SU-DHL-6 (cell line): ENCODE results near the gene SAFB.

Experiments used
- H2AFZ ChIP-seq: fragments of 200-600 bp; sonication (generic); 2 replicates; pipeline ENCODE4 v1.6.1; 2014; ENCODE audit warnings: low read depth, mild to moderate bottlenecking, moderate library complexity, mixed read lengths, antibody characterized with exemption, low read length; ENCODE audit not compliant: severe bottlenecking
- H3F3A ChIP-seq: fragments of 200-600 bp; shearing (Covaris generic); 2 replicates; pipeline ENCODE4 v1.6.0; 2016; ENCODE audit warnings: antibody characterized with exemption, mild to moderate bottlenecking; ENCODE audit not compliant: insufficient read depth
- H3K27ac ChIP-seq: fragments of 200-600 bp; sonication (generic); 2 replicates; pipeline ENCODE4 v1.5.1; 2016; ENCODE audit warnings: low read depth, mild to moderate bottlenecking, low read length, moderate library complexity, mixed read lengths
- H3K27me3 ChIP-seq: fragments of 200-600 bp; sonication (generic), shearing (Covaris generic); 2 replicates; pipeline ENCODE4 v1.6.0; 2014; ENCODE audit warnings: mild to moderate bottlenecking, low read length
- H3K36me3 ChIP-seq: fragments of 200-600 bp; sonication (generic); 2 replicates; pipeline ENCODE4 v1.6.1; 2014; ENCODE audit warnings: mild to moderate bottlenecking, low read length, mixed read lengths
- H3K4me2 ChIP-seq: fragments of 300-600, 200-600 bp; shearing (Covaris generic), sonication (generic); 2 replicates; pipeline ENCODE4 v1.6.0; 2014; ENCODE audit warnings: low read length, low read depth, mild to moderate bottlenecking; ENCODE audit not compliant: poor library complexity, severe bottlenecking
- H3K4me3 ChIP-seq: fragments of 200-600 bp; sonication (generic); 2 replicates; pipeline ENCODE4 v1.5.1; 2014; ENCODE audit warnings: antibody characterized with exemption, low read length, mild to moderate bottlenecking, mixed read lengths; ENCODE audit not compliant: insufficient read depth, poor library complexity, severe bottlenecking
- H3K79me2 ChIP-seq: fragments of 200-600 bp; sonication (generic); 2 replicates; pipeline ENCODE4 v1.6.1; 2014; ENCODE audit warnings: mild to moderate bottlenecking, low read length, moderate library complexity; ENCODE audit not compliant: insufficient read depth
- H3K9ac ChIP-seq: fragments of 200-600 bp; sonication (generic); 2 replicates; pipeline ENCODE4 v1.7.0; 2014; ENCODE audit warnings: mild to moderate bottlenecking, low read length
- H3K9me2 ChIP-seq: fragments of 200-600 bp; sonication (generic); replicated peaks from 2 replicates; pipeline ENCODE4 v1.6.1; 2014; ENCODE audit warnings: low read length; ENCODE audit not compliant: insufficient read depth
- H3K9me3 ChIP-seq: fragments of 200-600 bp; sonication (generic); 2 replicates; pipeline ENCODE4 v1.6.1; 2014; ENCODE audit warnings: low read length, mixed read lengths; ENCODE audit not compliant: insufficient read depth
- H4K20me1 ChIP-seq: fragments of 200-600 bp; sonication (generic); 2 replicates; pipeline ENCODE4 v1.6.1; 2014; ENCODE audit warnings: low read depth, mild to moderate bottlenecking, antibody characterized with exemption, low read length, moderate library complexity, mixed read lengths
- EZH2phosphoT487 ChIP-seq: fragments of 200-600 bp; sonication (generic), shearing (Covaris generic); conservative IDR thresholded peaks from 2 replicates; pipeline ENCODE4 v1.6.1; 2018; ENCODE audit warnings: mild to moderate bottlenecking, antibody characterized with exemption, low read length, moderate library complexity, mixed read lengths
- TF ChIP-seq, protein P1 (sequence below): fragments of 200-600 bp; sonication (generic); IDR thresholded peaks from one replicate; pipeline ENCODE4 v1.5.1; 2017; ENCODE audit warnings: antibody characterized with exemption, mild to moderate bottlenecking, low read length, moderate library complexity; ENCODE audit not compliant: insufficient read depth, poor library complexity, severe bottlenecking

SAFB gene

DNA sequence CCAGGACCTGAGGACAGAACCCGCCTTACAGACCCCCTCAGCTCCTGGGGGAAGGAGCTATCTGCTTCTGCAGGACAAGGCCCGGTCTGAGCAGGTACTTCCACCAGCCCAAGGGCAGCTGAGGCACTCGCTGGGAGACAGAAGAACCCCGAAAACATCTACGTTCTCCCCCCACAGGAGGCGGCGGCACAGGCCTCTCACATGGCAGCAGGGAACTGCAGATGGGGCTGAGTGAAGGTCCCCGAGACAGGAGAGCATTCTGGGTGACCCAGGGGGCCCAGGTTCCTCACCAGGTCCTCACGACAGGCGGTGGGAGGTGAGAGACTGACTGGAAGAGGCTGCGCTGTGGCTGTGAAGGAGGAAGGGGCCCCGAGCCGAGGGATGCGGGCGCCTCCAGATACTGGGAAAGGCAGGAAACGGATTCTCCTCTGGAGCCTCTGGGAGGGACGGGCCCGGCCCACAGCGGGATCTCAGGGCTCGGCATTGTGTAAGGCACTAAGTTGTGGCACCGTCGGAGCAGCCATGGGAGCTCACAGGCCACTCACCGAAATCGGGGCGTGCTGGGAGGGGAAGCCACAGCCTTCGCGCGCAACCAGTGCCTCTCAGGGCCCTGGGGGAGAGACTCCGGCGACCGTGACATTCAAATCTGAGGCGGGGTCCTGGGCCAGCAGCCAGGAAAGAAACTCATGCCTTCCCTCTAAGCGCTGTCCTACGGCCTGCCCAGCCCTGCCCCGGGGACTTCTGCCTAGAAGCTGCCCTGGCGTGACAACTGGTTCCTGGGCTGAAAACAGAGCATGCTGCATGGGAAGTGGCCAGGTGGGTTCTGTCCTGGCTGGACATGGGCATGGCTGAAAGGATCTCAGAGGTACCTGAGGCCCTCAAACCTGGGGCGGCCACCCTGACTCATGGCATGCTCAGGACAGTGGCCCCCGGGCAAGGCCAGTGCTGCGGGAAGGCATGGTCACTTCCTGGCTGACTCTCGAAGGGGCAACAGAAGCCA, 81.2 kb downstream of the SAFB start:
- no peaks in the 10 kb centered on the region for H3K27me3 ChIP-seq
- no peak overlapping the region for H3K4me3 ChIP-seq
- H2AFZ ChIP-seq: no peak overlapping the region
- no peaks in the 10 kb centered on the region for H3K9me2 ChIP-seq
- no peak overlapping the region for H3K9ac ChIP-seq
- no peak for TF ChIP-seq EZH2phosphoT487
- TF ChIP-seq, protein P1, sequence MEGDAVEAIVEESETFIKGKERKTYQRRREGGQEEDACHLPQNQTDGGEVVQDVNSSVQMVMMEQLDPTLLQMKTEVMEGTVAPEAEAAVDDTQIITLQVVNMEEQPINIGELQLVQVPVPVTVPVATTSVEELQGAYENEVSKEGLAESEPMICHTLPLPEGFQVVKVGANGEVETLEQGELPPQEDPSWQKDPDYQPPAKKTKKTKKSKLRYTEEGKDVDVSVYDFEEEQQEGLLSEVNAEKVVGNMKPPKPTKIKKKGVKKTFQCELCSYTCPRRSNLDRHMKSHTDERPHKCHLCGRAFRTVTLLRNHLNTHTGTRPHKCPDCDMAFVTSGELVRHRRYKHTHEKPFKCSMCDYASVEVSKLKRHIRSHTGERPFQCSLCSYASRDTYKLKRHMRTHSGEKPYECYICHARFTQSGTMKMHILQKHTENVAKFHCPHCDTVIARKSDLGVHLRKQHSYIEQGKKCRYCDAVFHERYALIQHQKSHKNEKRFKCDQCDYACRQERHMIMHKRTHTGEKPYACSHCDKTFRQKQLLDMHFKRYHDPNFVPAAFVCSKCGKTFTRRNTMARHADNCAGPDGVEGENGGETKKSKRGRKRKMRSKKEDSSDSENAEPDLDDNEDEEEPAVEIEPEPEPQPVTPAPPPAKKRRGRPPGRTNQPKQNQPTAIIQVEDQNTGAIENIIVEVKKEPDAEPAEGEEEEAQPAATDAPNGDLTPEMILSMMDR: no peak
- H3F3A ChIP-seq: peaks cover 1% of the 10 kb centered on the region; the same call in 1 of the 2 replicates
- no peak overlapping the region for H3K27ac ChIP-seq
- no peaks in the 10 kb centered on the region for H3K79me2 ChIP-seq
- H3K36me3 ChIP-seq: no peaks in the 10 kb centered on the region
- H4K20me1 ChIP-seq: no peaks in the 10 kb centered on the region
- H3K4me2 ChIP-seq: no peak overlapping the region
- H3K9me3 ChIP-seq: no peaks in the 10 kb centered on the region

- H3K9me2 ChIP-seq: no peaks in the 10 kb centered on the region
- no peak overlapping the region for H3K27ac ChIP-seq
- H3K9me3 ChIP-seq: no peaks in the 10 kb centered on the region
- no peak overlapping the region for H3K4me3 ChIP-seq
- H3K36me3 ChIP-seq: no peaks in the 10 kb centered on the region
- no peak overlapping the region for H2AFZ ChIP-seq
- H3K4me2 ChIP-seq: no peak overlapping the region
- H4K20me1 ChIP-seq: no peaks in the 10 kb centered on the region
- TF ChIP-seq, protein P1: no peak
- no peak for TF ChIP-seq EZH2phosphoT487
- H3K27me3 ChIP-seq: no peaks in the 10 kb centered on the region
- no peaks in the 10 kb centered on the region for H3K79me2 ChIP-seq
- H3F3A ChIP-seq: no peaks in the 10 kb centered on the region
- no peak overlapping the region for H3K9ac ChIP-seq
Measured at GRCh38 chr19:5705552-5705951, 82.7 kb downstream of the SAFB start.

GRCh38 chr19:5706876-5707573, 84.1 kb downstream of the SAFB start:
- Histone ChIP-seq H2AFZ (no peak overlapping the region), H3K4me3 (no peak overlapping the region), H3K27ac (no peak overlapping the region), H3K36me3 (no peaks in the 10 kb centered on the region), H3K4me2 (no peak overlapping the region), H3K27me3 (no peaks in the 10 kb centered on the region), H3K9ac (no peak overlapping the region), H3K9me2 (no peaks in the 10 kb centered on the region), H4K20me1 (no peaks in the 10 kb centered on the region), H3K9me3 (no peaks in the 10 kb centered on the region), H3F3A (no peaks in the 10 kb centered on the region), H3K79me2 (no peaks in the 10 kb centered on the region)
- TF ChIP-seq, protein P1: no peak
- no peak for TF ChIP-seq EZH2phosphoT487
